HepG2 (cell line): Measurements from ENCODE around the gene AXIN2. TPM values are rescaled to one million over a fixed set of nuclear protein-coding genes. Genes with fewer than 3 reads are reported as not detected.

ENCODE experiments used
- ARNTL ChIP-seq: sonication (generic); formaldehyde crosslinking; IDR thresholded peaks from 2 replicates; pipeline ENCODE4 v1.4.0; 2020; ENCODE audit warnings: mild to moderate bottlenecking, missing genetic modification reagents
- FIP1L1 ChIP-seq: fragments of 200-400 bp; formaldehyde crosslinking; IDR thresholded peaks from 2 replicates; pipeline ENCODE4 v1.6.1; 2018; ENCODE audit warnings: low read depth, mild to moderate bottlenecking, low read length, moderate library complexity, borderline replicate concordance; ENCODE audit not compliant: insufficient read depth
- IKZF4 ChIP-seq: sonication (generic); formaldehyde crosslinking; IDR thresholded peaks from 2 replicates; pipeline ENCODE4 v1.5.1; 2020; ENCODE audit warnings: borderline replicate concordance, mild to moderate bottlenecking, low read depth, missing genetic modification reagents; ENCODE audit errors: not compliant biosample characterization
- NFE2 ChIP-seq: sonication (generic); formaldehyde crosslinking; IDR thresholded peaks from 2 replicates; pipeline ENCODE4 v1.4.0; 2020; ENCODE audit warnings: missing genetic modification reagents
- NFYB ChIP-seq: sonication (generic); formaldehyde crosslinking; IDR thresholded peaks from 2 replicates; pipeline ENCODE4 v1.4.0; 2020; ENCODE audit warnings: missing genetic modification reagents
- NR2F1 ChIP-seq, 2 experiments: fragments of 450-650 bp in 1 of 2; formaldehyde crosslinking in 1 of 2; IDR thresholded peaks; 2 replicates each; pipeline versions ENCODE4 v1.5.0 to v1.6.1; 2016 to 2020; ENCODE audit warnings: mild to moderate bottlenecking in 1 of 2, missing compliant biosample characterization in 1 of 2, missing genetic modification reagents in 1 of 2, moderate library complexity in 1 of 2
- STAT5B ChIP-seq: sonication (generic); formaldehyde crosslinking; IDR thresholded peaks from 2 replicates; pipeline ENCODE4 v1.4.0; 2020; ENCODE audit warnings: missing genetic modification reagents
- SUZ12 ChIP-seq: fragments of 150-350 bp; IDR thresholded peaks from 2 replicates; pipeline ENCODE4 v1.6.1; 2014; ENCODE audit warnings: low read depth, low read length
- TBX2 ChIP-seq: sonication (generic); formaldehyde crosslinking; IDR thresholded peaks from 2 replicates; pipeline ENCODE4 v1.5.0; 2020; ENCODE audit warnings: missing genetic modification reagents, mild to moderate bottlenecking, borderline replicate concordance
- YEATS2 ChIP-seq: sonication (generic); formaldehyde crosslinking; IDR thresholded peaks from 2 replicates; pipeline ENCODE4 v1.4.0; 2020; ENCODE audit warnings: missing genetic modification reagents, borderline replicate concordance
- ZNF883 ChIP-seq: sonication (generic); formaldehyde crosslinking; IDR thresholded peaks from 2 replicates; pipeline ENCODE4 v1.5.1; 2020; ENCODE audit warnings: mild to moderate bottlenecking, missing genetic modification reagents; ENCODE audit errors: not compliant biosample characterization
- polyA plus RNA-seq, 8 experiments: library from polyadenylated mRNA; depleted of rRNA in 3 of 8; stranded (reverse) in 7 of 8; unstranded in 1 of 8; fragments of >200 nt; fragmentation: Illumina TruSeq in 4 of 8; extraction: Trizol in 4 of 8; gene quantifications; 2 replicates each; pipeline versions ENCODE4 v1.2.1 to v1.2.3, GENCODE V29; 2011 to 2016; ENCODE audit warnings: low read depth in 4 of 8, missing spikeins in 1 of 8, mixed read lengths in 1 of 8; ENCODE audit not compliant: insufficient read depth in 1 of 8
- total RNA-seq, 5 experiments: library from RNA; depleted of rRNA; stranded (reverse); fragments of >200 nt; fragmentation: Illumina TruSeq; extraction: Trizol; gene quantifications; 2 replicates each; pipeline ENCODE4 v1.2.3, GENCODE V29; 2016; ENCODE audit warnings: low read depth in 1 of 5
- TF ChIP-seq, protein P1 (sequence below): sonication (generic); formaldehyde crosslinking; IDR thresholded peaks from 2 replicates; pipeline ENCODE4 v1.4.0; 2020; ENCODE audit warnings: missing genetic modification reagents
- TF ChIP-seq, protein P2 (sequence below): sonication (generic); formaldehyde crosslinking; IDR thresholded peaks from 2 replicates; pipeline ENCODE4 v1.5.1; 2020; ENCODE audit warnings: mild to moderate bottlenecking, missing genetic modification reagents, moderate library complexity
- TF ChIP-seq, protein P3 (sequence below): sonication (generic); formaldehyde crosslinking; conservative IDR thresholded peaks from 2 replicates; pipeline ENCODE4 v1.4.0; 2020; ENCODE audit warnings: missing genetic modification reagents
- TF ChIP-seq, protein P4 (sequence below): sonication (generic); formaldehyde crosslinking; IDR thresholded peaks from 2 replicates; pipeline ENCODE4 v1.5.0; 2020; ENCODE audit warnings: mild to moderate bottlenecking, missing genetic modification reagents, moderate library complexity

AXIN2 gene
- total and polyA plus RNA-seq, 2 of the 13 experiments (the other 11 are each of a cell fraction or from before 2014, with no cell fraction given) = 58.6 to 63.4 TPM

DNA sequence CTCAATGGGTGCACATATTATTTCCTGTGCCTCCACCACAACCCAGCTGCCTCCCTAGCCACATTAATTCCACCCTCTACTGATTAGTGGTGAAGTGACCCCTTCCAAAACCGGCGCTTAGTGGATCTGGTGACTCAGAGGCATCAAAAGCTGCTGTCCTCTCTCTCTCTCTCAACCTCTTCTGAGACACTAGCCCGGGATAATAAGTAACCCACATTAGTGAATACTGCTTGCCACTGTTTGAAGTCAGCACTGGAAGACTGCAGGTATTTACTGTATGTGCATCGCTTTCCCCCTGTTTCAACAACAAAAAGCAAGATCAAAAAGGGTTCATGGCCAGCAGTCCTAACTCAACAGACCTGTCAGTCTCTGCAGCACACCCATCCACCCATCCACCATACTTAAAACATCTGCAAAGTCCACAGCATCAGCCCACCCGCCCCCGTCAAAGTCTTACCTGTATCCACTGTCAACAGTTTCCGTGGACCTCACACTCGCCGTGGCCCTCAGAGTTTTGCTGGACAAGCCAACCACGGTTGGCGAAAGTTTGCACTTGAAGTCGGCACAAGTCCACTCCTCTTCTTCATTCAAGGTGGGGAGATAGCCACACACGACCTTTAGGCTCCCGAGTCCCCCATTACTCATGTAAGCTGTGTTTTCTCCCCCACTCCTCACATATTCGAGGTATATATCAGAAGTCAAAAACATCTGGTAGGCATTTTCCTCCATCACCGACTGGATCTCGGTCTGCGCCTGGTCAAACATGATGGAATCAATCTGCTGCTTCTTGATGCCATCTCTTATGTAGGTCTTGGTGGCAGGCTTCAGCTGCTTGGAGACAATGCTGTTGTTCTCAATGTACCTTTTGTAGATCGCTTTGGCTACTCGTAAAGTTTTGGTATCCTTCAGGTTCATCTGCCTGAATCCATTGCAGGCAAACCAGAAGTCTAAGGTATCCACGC, 3.8 kb downstream of the AXIN2 start (continued):
- peak; percentile 28 for TF ChIP-seq IKZF4
- TF ChIP-seq TBX2 = peak; percentile 98
- no peak for TF ChIP-seq NFYB
- no peak for TF ChIP-seq NFE2
- TF ChIP-seq, protein P1, sequence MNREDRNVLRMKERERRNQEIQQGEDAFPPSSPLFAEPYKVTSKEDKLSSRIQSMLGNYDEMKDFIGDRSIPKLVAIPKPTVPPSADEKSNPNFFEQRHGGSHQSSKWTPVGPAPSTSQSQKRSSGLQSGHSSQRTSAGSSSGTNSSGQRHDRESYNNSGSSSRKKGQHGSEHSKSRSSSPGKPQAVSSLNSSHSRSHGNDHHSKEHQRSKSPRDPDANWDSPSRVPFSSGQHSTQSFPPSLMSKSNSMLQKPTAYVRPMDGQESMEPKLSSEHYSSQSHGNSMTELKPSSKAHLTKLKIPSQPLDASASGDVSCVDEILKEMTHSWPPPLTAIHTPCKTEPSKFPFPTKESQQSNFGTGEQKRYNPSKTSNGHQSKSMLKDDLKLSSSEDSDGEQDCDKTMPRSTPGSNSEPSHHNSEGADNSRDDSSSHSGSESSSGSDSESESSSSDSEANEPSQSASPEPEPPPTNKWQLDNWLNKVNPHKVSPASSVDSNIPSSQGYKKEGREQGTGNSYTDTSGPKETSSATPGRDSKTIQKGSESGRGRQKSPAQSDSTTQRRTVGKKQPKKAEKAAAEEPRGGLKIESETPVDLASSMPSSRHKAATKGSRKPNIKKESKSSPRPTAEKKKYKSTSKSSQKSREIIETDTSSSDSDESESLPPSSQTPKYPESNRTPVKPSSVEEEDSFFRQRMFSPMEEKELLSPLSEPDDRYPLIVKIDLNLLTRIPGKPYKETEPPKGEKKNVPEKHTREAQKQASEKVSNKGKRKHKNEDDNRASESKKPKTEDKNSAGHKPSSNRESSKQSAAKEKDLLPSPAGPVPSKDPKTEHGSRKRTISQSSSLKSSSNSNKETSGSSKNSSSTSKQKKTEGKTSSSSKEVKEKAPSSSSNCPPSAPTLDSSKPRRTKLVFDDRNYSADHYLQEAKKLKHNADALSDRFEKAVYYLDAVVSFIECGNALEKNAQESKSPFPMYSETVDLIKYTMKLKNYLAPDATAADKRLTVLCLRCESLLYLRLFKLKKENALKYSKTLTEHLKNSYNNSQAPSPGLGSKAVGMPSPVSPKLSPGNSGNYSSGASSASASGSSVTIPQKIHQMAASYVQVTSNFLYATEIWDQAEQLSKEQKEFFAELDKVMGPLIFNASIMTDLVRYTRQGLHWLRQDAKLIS (CRISPR knock-in tag) = no peak; the same call in 1 of the 2 replicates
- no peak for TF ChIP-seq SUZ12
- TF ChIP-seq, protein P2, sequence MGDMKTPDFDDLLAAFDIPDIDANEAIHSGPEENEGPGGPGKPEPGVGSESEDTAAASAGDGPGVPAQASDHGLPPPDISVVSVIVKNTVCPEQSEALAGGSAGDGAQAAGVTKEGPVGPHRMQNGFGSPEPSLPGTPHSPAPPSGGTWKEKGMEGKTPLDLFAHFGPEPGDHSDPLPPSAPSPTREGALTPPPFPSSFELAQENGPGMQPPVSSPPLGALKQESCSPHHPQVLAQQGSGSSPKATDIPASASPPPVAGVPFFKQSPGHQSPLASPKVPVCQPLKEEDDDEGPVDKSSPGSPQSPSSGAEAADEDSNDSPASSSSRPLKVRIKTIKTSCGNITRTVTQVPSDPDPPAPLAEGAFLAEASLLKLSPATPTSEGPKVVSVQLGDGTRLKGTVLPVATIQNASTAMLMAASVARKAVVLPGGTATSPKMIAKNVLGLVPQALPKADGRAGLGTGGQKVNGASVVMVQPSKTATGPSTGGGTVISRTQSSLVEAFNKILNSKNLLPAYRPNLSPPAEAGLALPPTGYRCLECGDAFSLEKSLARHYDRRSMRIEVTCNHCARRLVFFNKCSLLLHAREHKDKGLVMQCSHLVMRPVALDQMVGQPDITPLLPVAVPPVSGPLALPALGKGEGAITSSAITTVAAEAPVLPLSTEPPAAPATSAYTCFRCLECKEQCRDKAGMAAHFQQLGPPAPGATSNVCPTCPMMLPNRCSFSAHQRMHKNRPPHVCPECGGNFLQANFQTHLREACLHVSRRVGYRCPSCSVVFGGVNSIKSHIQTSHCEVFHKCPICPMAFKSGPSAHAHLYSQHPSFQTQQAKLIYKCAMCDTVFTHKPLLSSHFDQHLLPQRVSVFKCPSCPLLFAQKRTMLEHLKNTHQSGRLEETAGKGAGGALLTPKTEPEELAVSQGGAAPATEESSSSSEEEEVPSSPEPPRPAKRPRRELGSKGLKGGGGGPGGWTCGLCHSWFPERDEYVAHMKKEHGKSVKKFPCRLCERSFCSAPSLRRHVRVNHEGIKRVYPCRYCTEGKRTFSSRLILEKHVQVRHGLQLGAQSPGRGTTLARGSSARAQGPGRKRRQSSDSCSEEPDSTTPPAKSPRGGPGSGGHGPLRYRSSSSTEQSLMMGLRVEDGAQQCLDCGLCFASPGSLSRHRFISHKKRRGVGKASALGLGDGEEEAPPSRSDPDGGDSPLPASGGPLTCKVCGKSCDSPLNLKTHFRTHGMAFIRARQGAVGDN (CRISPR knock-in tag) = peak; percentile 28
- TF ChIP-seq ZNF883 = peak; percentile 82
- TF ChIP-seq, protein P3, sequence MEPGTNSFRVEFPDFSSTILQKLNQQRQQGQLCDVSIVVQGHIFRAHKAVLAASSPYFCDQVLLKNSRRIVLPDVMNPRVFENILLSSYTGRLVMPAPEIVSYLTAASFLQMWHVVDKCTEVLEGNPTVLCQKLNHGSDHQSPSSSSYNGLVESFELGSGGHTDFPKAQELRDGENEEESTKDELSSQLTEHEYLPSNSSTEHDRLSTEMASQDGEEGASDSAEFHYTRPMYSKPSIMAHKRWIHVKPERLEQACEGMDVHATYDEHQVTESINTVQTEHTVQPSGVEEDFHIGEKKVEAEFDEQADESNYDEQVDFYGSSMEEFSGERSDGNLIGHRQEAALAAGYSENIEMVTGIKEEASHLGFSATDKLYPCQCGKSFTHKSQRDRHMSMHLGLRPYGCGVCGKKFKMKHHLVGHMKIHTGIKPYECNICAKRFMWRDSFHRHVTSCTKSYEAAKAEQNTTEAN (CRISPR knock-in tag) = peak; percentile 98
- TF ChIP-seq STAT5B (CRISPR knock-in tag) = peak; percentile 72; the same call in 1 of the 2 replicates
- peak; percentile 86; the same call in 1 of the 2 replicates for TF ChIP-seq ARNTL (CRISPR knock-in tag)
- TF ChIP-seq YEATS2 = peak; percentile 54; the same call in 1 of the 2 replicates
- peak; percentile 81 to 86 for TF ChIP-seq NR2F1 (CRISPR knock-in tag; IDR thresholded peaks at IDR 0.05)
- TF ChIP-seq, protein P4, sequence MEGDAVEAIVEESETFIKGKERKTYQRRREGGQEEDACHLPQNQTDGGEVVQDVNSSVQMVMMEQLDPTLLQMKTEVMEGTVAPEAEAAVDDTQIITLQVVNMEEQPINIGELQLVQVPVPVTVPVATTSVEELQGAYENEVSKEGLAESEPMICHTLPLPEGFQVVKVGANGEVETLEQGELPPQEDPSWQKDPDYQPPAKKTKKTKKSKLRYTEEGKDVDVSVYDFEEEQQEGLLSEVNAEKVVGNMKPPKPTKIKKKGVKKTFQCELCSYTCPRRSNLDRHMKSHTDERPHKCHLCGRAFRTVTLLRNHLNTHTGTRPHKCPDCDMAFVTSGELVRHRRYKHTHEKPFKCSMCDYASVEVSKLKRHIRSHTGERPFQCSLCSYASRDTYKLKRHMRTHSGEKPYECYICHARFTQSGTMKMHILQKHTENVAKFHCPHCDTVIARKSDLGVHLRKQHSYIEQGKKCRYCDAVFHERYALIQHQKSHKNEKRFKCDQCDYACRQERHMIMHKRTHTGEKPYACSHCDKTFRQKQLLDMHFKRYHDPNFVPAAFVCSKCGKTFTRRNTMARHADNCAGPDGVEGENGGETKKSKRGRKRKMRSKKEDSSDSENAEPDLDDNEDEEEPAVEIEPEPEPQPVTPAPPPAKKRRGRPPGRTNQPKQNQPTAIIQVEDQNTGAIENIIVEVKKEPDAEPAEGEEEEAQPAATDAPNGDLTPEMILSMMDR (CRISPR knock-in tag) = no peak; the same call in 1 of the 2 replicates
- TF ChIP-seq FIP1L1 = no peak
